Jurkat, Clone E6-1 (cell line): Measurements from ENCODE around the gene TOGARAM1. TPM values are rescaled to one million over a fixed set of nuclear protein-coding genes. Genes with fewer than 3 reads are reported as not detected.

Experiments
- DNase-seq: peaks from one replicate; pipeline ENCODE4 v3.0.0-alpha.2; 2011; ENCODE audit warnings: low read depth, low spot score
- H3K4me3 ChIP-seq: 2 replicates; pipeline ENCODE4 v1.5.1; 2011; ENCODE audit warnings: mild to moderate bottlenecking, low read length, control low read depth, moderate library complexity
- polyA plus RNA-seq: library from polyadenylated mRNA; unstranded; fragments of >200 nt; gene quantifications from one replicate; pipeline ENCODE4 v1.2.1, GENCODE V29; 2012; ENCODE audit warnings: missing spikeins; ENCODE audit not compliant: insufficient read length, insufficient read depth

TOGARAM1 gene, protein sequence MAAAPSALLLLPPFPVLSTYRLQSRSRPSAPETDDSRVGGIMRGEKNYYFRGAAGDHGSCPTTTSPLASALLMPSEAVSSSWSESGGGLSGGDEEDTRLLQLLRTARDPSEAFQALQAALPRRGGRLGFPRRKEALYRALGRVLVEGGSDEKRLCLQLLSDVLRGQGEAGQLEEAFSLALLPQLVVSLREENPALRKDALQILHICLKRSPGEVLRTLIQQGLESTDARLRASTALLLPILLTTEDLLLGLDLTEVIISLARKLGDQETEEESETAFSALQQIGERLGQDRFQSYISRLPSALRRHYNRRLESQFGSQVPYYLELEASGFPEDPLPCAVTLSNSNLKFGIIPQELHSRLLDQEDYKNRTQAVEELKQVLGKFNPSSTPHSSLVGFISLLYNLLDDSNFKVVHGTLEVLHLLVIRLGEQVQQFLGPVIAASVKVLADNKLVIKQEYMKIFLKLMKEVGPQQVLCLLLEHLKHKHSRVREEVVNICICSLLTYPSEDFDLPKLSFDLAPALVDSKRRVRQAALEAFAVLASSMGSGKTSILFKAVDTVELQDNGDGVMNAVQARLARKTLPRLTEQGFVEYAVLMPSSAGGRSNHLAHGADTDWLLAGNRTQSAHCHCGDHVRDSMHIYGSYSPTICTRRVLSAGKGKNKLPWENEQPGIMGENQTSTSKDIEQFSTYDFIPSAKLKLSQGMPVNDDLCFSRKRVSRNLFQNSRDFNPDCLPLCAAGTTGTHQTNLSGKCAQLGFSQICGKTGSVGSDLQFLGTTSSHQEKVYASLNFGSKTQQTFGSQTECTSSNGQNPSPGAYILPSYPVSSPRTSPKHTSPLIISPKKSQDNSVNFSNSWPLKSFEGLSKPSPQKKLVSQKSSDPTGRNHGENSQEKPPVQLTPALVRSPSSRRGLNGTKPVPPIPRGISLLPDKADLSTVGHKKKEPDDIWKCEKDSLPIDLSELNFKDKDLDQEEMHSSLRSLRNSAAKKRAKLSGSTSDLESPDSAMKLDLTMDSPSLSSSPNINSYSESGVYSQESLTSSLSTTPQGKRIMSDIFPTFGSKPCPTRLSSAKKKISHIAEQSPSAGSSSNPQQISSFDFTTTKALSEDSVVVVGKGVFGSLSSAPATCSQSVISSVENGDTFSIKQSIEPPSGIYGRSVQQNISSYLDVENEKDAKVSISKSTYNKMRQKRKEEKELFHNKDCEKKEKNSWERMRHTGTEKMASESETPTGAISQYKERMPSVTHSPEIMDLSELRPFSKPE (N-terminal part only)
- polyA plus RNA-seq, result 0.90 TPM

DNA sequence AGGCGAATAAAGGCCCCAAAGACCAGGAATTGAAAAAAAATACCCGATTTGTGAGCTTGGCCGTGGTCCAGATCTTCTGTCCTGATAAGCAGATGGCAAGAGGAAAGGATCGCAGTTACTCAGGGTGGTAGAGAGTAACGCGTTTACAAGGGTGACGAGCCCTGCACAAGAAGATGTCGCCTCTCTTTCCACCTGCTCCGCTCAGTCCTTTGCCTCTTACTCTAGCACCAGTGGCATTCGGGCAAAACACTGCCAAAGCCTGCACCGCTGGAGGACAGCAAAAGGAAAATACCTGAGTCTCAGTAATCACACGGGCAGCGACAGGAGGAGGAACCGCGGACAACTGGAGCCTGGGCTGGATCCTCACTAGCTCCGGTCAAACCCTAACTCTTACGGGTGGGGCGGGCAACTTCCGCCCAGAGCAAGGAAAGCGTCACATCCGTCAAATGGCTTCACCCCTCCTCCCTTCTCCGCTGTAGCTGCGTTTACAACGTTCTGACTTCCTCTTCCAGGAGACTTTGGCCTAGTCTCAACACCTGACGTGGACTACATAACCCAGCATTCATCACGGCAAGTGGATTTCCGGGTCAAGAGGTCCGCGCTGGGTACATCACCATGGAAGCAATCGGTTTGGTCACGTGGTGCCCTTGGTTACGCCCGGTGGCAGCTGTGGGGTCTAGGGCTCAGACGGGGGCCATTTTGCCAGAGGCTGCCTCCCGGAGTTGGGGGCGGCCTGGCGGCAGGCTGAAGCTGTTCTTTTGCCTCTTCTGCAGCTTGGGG lies at the start of gene TOGARAM1, which contains the start of gene KLHL28:
Gene TOGARAM1 (plus strand): TSS at position 637 of the 780 bp plus-strand sequence. CDS start 232 bp downstream, outside the sequence.
Gene KLHL28 (minus strand): TSS at position 394 of the 780 bp plus-strand sequence. CDS start 16,019 bp downstream, outside the sequence.
- peak within 1 kb of the TSS; percentile 93 for H3K4me3 ChIP-seq
- DNase-seq, result peak; percentile 99

DNA sequence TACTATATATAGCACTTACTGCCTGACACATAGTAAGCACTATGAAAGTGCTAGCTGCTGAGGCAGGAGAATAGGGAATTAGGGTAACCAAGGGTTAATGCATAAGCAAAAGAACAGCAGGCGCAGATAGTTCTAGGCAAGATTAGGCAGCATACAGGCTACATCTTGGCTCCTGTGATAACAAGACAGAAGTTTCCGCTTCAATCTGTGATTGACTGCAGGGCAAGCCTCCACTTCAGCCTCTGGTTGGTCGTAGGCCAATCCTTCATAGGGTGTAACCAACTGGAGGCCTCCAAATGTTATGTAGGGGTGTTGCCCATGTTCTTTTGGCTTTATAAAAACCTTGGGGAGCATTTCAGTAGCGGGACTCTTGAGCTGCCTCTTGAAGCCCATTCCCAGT lies 47.1 kb upstream of the TOGARAM1 start:
- DNase-seq, result no peak

DNA sequence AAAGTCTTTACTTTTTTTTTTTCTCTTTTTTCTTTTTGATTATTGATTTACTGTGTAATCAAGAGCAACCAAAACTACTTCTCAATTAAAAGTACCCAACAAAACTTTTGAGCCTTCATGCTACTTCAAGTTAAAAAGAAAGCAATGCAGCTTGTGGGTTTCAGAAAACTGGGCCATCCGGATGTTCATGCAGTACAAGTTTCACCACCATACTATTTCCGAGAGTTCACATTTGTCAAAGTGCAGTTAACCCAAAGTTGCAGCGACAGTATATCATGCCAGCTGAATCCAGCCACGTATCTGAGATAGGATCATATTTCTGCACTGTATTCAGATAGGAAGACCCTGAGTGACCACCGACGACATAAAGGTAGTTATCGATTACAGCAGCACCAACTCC lies 33.2 kb upstream of the TOGARAM1 start:
- no peak for DNase-seq
- no peak overlapping the region for H3K4me3 ChIP-seq

More for the DNA sequence above, 47.1 kb upstream of the TOGARAM1 start:
- H3K4me3 ChIP-seq, result no peak overlapping the region

DNA sequence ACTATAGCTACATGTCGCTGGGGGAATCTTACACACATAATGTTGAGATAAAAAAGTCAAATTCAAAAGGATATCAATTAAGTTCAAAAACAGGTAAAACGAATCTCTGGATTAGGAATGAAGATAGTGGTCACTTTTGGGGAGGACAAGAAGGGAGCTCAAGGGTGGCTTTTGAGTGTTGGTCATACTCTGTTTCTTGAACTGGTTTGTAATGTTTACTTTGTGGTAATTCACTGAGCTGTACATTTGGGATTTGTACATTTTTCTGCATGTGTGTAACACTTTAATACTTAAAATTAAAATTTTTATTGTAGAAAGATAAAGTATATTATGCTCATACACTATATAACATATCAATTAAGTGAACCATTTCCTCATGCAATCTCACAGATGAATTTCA lies 26.8 kb upstream of the TOGARAM1 start:
- no peak for DNase-seq

DNA sequence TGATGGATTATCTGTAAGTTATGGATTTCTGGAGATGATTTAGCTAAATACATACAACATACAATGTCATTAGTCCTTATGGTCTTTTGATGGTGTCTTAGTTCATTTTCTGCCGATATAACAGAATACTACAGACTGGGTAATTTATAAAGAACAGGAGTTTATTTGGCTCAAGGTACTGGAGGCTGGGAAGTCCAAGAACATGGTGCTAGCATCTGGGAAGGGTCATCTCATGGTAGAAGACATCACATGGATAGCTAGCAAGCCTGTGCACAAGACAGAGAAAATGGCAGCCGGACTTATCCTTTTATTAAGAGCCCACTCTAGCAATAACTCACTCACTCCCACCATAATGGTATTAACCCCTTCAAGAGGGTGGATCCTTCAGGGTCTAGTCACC lies 24.4 kb upstream of the TOGARAM1 start:
- no peak overlapping the region for H3K4me3 ChIP-seq
- DNase-seq, result no peak

More for the DNA sequence above, 26.8 kb upstream of the TOGARAM1 start:
- no peak overlapping the region for H3K4me3 ChIP-seq

DNA sequence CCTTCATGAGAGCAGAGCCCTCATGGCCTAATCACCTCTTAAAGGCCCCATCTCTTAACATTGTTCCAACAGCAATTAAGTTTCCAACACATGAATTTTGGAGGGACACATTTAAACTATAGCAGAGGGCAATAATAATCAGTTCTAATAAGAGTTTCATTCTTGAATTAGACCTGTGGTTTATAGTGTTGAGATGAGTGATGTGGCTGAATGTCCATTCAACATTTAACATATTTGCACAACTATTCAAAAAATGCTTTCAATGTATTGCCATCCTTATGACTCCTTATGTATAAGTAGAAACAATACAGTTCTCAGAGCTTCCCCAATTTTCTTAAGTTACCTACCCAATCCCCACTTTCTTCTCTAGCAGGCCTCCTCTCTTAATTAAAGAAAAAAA lies 21.8 kb upstream of the TOGARAM1 start:
- no peak for DNase-seq
- no peak overlapping the region for H3K4me3 ChIP-seq

DNA sequence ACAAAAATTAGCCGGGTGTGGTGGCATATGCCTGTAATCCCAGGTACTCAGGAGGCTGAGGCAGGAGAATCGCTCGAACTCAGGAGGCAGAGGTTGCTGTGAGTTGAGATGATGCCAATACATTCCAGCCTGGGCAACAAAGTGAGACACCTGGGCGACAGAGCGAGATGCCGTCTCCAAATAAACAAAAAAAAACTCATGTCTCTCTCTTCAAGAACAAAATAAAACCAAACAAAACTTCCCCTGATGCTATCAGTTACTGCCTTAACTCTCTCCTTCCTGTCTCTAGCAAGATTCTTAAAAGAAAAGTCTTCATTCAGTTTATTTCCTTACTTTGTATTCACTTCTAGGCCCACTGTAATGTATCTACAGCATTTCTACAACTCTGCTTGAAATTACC lies 21.0 kb upstream of the TOGARAM1 start:
- no peak for DNase-seq
- no peak overlapping the region for H3K4me3 ChIP-seq

DNA sequence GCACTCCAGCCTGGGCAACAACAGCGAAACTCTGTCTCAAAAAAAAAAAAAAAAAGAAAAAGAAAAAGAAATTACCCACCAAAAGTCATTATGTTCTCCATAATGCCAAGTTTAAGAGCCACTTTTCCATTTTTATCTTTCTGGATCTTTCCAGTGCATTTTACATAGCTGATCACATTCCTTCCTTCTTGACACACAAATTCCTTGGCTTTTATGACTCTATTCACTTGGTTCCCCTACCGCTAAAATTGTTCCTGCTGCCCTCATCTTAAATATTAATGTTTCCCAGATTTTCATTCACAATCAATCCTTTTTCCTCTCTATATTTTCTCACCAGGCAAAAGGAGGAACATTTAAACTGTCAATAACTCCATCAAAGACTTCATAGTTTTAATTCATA lies 20.4 kb upstream of the TOGARAM1 start:
- no peak overlapping the region for H3K4me3 ChIP-seq
- DNase-seq, result no peak

DNA sequence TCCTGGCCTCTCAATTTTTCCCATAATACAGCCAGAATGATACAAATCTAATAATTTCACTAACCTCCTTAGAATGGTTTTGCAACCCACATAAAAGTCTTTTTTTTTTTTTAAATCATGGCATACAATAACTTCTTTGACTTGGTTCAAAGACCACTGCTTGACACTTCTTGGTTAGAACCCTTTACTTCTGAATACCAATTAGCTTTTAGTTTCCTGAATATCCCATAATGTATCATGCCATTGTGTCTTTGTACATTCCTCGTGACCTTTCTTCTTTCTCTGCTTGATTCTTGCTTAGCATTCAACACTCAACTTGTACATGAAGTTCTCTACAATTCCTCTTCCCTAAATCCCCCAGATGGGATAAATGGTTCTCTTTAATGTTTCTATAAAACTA lies 19.6 kb upstream of the TOGARAM1 start:
- no peak overlapping the region for H3K4me3 ChIP-seq
- no peak for DNase-seq

DNA sequence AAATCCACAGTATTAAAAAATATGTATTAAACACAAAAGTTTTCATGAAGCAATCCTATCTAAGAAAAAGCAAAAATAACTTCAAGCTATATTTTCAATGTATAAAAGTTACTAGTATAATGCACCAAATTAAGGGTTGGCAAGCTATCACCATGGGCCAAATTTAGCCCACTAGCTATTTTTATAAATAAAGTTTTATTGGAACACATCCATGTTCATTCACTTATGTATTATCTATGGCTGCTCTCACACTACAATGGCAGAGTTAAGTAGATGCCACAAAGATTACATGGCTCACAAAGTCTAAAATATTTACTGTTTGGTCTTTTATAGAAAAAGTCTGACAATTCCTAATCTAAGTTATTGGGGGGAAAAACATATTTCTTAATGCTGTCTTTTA lies 17.9 kb upstream of the TOGARAM1 start:
- no peak overlapping the region for H3K4me3 ChIP-seq
- no peak for DNase-seq

DNA sequence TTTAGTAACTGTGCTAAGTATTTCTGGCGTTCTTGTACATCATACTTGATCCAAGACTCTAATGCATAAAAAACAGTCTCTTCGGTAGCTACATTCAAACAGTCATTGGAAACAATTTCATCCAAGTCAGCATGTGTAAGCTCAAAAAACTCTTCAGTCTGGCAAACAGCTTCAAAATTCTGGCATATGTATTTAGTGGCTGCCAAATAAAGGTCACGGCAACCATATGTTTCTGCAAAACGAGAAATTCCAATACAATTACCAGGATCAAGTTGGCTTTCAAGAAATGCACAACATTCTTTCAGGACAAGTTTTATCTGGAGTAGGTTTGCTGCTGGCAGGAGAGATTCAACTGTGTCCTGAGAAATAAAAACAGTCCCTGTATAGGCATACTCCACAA lies 16.7 kb upstream of the TOGARAM1 start:
- no peak for DNase-seq
- H3K4me3 ChIP-seq, result no peak overlapping the region

DNA sequence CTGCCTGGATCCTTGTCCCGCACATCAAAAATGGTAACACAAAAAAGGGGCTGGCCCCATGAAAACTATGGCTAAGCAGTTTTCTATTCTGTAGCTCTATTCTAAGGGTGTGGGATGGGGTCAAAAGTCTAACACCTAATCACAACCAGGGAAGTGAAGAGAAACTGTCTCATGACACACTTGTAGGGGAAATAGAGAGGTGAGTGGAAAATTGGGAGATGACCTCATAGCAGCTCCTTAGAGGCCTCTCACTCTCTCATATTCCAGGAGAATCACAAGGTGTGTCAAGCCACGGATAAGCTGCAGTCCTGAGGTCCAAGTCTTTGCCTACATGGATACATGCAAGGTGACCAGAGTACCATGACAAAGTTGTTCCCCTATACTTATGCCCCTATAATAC lies 10.9 kb upstream of the TOGARAM1 start:
- DNase-seq, result no peak

DNA sequence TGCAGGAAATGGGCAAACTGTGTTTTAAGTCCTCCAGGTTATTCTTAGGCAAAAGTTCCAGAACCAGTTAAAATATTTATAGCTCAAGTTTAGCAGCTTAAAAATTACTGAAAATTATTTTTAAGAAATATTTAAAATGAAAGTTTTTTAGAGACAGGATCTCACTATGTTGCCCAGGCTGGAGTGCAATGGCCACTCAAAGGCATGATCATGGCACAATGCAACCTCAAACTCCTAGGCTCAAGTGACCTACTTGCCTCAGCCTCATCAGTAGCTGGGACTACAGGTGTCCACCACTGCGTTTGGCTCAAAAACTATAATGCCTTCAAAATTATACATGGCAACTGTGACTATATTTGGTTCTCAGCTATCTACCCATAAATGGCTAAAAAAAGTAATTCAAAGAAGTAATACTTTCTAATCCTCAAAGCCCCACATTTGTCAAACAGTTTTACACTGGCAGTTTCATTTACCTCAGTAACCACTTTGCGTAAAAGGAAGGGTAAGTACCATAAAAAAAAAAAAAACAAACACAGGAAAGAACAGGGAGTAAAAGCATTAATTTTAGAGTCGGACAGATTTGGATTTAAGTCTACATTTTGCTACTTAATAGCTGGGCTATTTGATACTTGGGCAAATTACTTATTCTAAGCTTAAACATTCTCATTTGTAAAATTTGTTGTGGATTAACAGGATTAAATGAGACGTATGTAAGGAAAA lies 9.4 kb upstream of the TOGARAM1 start:
- no peak overlapping the region for H3K4me3 ChIP-seq
- no peak for DNase-seq

More for the DNA sequence above, 10.9 kb upstream of the TOGARAM1 start:
- no peak overlapping the region for H3K4me3 ChIP-seq

DNA sequence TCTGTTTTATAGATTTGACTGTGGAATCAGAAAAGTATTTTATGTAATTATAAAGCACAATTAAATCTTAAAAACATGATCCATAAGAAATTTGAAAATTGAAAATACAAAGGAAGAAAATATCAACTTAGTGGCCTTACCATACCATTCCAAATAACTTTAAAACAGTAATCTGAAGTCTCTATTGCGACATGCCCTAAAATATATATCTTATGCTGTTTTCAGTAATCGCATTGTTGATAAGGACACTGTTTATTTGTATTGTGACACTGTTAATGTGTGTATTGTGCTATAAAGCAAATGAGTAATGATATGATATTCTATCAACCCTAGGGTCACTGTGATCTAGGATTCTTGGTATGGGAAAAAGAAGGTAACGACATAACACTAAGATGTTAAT lies 7.2 kb upstream of the TOGARAM1 start:
- H3K4me3 ChIP-seq, result no peak overlapping the region

DNA sequence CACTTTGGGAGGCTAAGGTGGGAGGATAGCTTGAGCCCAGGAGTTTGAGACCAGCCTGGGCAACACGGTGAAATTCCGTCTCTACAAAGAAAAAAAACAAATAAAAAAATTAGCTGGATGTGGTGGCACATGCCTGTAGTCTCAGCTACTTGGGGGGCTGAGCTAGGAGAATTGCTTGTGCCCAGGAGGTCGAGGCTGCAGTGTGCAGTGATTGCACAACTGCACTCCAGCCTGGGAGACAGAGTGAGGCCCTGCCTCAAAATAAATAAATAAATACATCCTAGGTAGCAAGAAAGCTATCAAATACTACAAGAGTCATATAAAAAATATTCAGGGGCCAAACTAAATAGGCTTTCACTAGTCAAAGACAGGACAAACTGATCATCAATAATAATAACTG lies 6.5 kb upstream of the TOGARAM1 start:
- no peak for DNase-seq
- no peak overlapping the region for H3K4me3 ChIP-seq

More for the DNA sequence above, 7.2 kb upstream of the TOGARAM1 start:
- DNase-seq, result no peak

DNA sequence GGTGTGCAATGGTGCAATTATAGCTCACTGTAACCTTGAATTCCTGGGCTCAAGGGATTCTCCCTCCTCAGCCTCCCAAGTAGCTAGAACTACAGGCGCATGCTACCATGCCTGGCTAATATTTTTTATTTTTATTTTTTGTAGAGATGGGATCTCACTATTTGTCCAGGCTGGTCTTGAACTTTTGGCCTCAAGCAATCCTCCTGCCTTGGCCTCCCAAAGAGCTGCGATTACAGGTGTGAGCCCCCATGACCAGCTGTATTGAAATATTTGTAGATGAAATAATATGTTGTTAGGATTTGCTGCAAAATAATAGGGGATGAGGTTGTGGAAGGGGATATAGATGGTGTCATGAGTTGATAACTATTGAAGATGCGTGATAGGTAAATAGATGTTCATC lies 5.1 kb upstream of the TOGARAM1 start:
- no peak for DNase-seq

DNA sequence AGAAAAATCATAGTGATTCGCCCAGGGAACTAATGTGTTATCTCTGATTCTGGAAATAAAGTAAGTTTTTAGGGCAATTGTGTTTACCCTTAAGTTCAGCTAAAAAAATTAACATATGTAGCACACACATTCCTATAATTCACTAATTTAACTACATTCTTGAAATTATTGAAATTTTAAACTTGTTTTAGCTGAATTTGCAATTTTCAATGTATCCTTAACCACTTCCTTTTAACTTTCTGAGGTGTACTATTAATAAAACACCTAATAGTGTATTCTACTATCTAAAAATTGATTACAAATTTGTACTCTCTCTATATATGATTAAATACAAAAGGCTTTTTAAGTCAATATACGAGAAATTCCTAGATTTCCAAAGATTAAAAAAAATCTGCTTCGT lies 2.5 kb upstream of the TOGARAM1 start:
- no peak overlapping the region for H3K4me3 ChIP-seq
- no peak for DNase-seq

More for the DNA sequence above, 5.1 kb upstream of the TOGARAM1 start:
- no peak overlapping the region for H3K4me3 ChIP-seq

DNA sequence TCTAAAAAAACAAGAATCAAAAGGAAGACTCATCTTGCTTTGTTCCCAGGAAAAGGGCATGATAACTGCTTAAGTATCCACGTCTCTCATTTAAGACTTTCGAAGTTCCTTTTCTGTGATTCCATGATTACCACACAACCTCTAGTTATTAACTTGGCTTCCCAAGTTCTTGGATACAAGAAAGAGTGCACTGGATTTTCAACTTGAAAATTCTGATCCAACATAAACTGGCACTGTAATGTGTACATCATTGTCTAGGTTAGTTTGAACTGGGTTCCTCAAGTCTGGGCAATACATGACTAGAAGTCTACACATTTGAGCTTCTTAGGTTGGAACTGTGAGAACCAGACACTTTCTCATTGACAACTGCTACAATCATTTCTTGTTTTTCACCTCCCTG lies 1.8 kb upstream of the TOGARAM1 start:
- no peak for DNase-seq
- peak overlapping the region; percentile 93 for H3K4me3 ChIP-seq
